ENCODE measurements around the gene CEP164. TPM values are rescaled to one million over a fixed set of nuclear protein-coding genes. Genes with fewer than 3 reads are reported as not detected.

CEP164 gene
- total RNA-seq, 2 experiments from 2014 or later = 29.3 to 32.6 TPM

Other genes with a start within 250 kb of the CEP164 start
- 10 to 100 TPM; 26.1 to 26.2 TPM for gene SIK3, start 229.4 kb upstream of the CEP164 start, total RNA-seq
- gene PAFAH1B2, start 183.6 kb upstream of the CEP164 start, total RNA-seq = 10 to 100 TPM; 61.3 to 61.5 TPM
- 10 to 100 TPM; 21.5 to 26.0 TPM for gene SIDT2, start 149.1 kb upstream of the CEP164 start, total RNA-seq
- 1 to 10 TPM; 3.1 to 4.0 TPM for gene TAGLN, start 128.5 kb upstream of the CEP164 start, total RNA-seq
- gene PCSK7, start 95.8 kb upstream of the CEP164 start, total RNA-seq = 100 to 1,000 TPM; 104 to 105 TPM
- gene RNF214, start 95.2 kb upstream of the CEP164 start, total RNA-seq = 10 to 100 TPM; 16.9 to 18.3 TPM
- gene BACE1-AS, start 36.5 kb upstream of the CEP164 start, total RNA-seq = 1 to 10 TPM; 3.9 to 5.4 TPM
- gene BACE1, start 11.6 kb upstream of the CEP164 start, total RNA-seq = 1 to 10 TPM; 1.8 to 2.7 TPM

All from activated CD4-positive, alpha-beta memory T cell treated with anti-CD3 and anti-CD28 coated beads for 36 hours (primary cell).